GM19438 (cell line): ENCODE data around the gene PHYKPL.
A peak's percentile ranks its signal among the peaks of the same experiment; 100 is the strongest.

Source experiments
- ATAC-seq: cut with Tn5 transposase; IDR thresholded peaks from one replicate; pipeline ENCODE4 v1.9.1; 2021; ENCODE audit warnings: low read depth; ENCODE audit not compliant: unreplicated experiment

Gene PHYKPL

GRCh38 chr5:178196281-178196812 lies 36.3 kb downstream of the PHYKPL start:
- no peak for ATAC-seq

- ATAC-seq, result no peak
Observed at GRCh38 chr5:178194026-178194425, 38.6 kb downstream of the PHYKPL start.

GRCh38 chr5:178193251-178193809 lies 39.3 kb downstream of the PHYKPL start:
- ATAC-seq, result no peak

GRCh38 chr5:178192787-178193186 lies 39.8 kb downstream of the PHYKPL start:
- ATAC-seq, result no peak

- ATAC-seq, result no peak
Observed at GRCh38 chr5:178192244-178192643, 40.4 kb downstream of the PHYKPL start.

- no peak for ATAC-seq
Observed at GRCh38 chr5:178191661-178192060, 40.9 kb downstream of the PHYKPL start.

GRCh38 chr5:178189433-178189832 lies 43.2 kb downstream of the PHYKPL start:
- no peak for ATAC-seq

GRCh38 chr5:178187014-178187413 lies 45.6 kb downstream of the PHYKPL start, which contains the start of gene GMCL2:
Gene GMCL2, minus strand, starts transcription at chr5:178187371. Its CDS starts 72 bp downstream, at chr5:178187299.
- no peak for ATAC-seq

- ATAC-seq, result no peak
Observed at GRCh38 chr5:178186427-178186826, 46.2 kb downstream of the PHYKPL start.

- no peak for ATAC-seq
Observed at GRCh38 chr5:178182158-178182876, 50.3 kb downstream of the PHYKPL start.

- no peak for ATAC-seq
Observed at GRCh38 chr5:178180141-178180863, 52.3 kb downstream of the PHYKPL start.

- ATAC-seq, result no peak
Observed at GRCh38 chr5:178177569-178177968, 55.0 kb downstream of the PHYKPL start.

GRCh38 chr5:178176791-178177190 lies 55.8 kb downstream of the PHYKPL start:
- ATAC-seq, result no peak

- no peak for ATAC-seq
Observed at GRCh38 chr5:178174456-178174855, 58.1 kb downstream of the PHYKPL start.

- ATAC-seq, result no peak
Observed at GRCh38 chr5:178170455-178170854, 62.1 kb downstream of the PHYKPL start.

GRCh38 chr5:178165581-178165980 lies 67.0 kb downstream of the PHYKPL start:
- no peak for ATAC-seq

- ATAC-seq, result peak; percentile 92
Observed at GRCh38 chr5:178163772-178164735, 68.5 kb downstream of the PHYKPL start.

GRCh38 chr5:178162481-178162880 lies 70.1 kb downstream of the PHYKPL start:
- no peak for ATAC-seq

GRCh38 chr5:178160176-178160575 lies 72.4 kb downstream of the PHYKPL start:
- ATAC-seq, result no peak
